ENCODE measurements around the gene AGPAT4. TPM values are rescaled to one million over a fixed set of nuclear protein-coding genes. Genes with fewer than 3 reads are reported as not detected.

Gene AGPAT4
- total RNA-seq, 4 donors from 2014 or later = 10.5 to 20.8 (median 12.6) TPM

- Histone ChIP-seq H3K9me3 (no peaks in the 10 kb centered on the region), H3K4me3 (no peak overlapping the region), H3K27me3 (no peaks in the 10 kb centered on the region), H3K36me3 (no peaks in the 10 kb centered on the region), H3K4me1 (peaks cover 0 to 5% (median 0%) of the 10 kb centered on the region in 4 donors), H3K27ac (no peak overlapping the region)
- TF ChIP-seq EP300 (IDR thresholded peaks at IDR 0.05) (no peak), CTCF (IDR thresholded peaks at IDR 0.05) (no peak), POLR2A (IDR thresholded peaks at IDR 0.05) (no peak)
- DNase-seq (ENCODE audit: low spot score in 2 of 2) = no peak
- 71 to 80% methylated on average over 4 of the region's 4 CpGs for WGBS, 2 donors
Observed at GRCh38 chr6:161199850-161200249, 74.0 kb downstream of the AGPAT4 start.

GRCh38 chr6:161198783-161199460, 74.9 kb downstream of the AGPAT4 start:
- H3K27me3 ChIP-seq = no peaks in the 10 kb centered on the region
- no peak overlapping the region for H3K4me3 ChIP-seq
- TF ChIP-seq EP300 (IDR thresholded peaks at IDR 0.05) (no peak), CTCF (IDR thresholded peaks at IDR 0.05) (no peak), POLR2A (IDR thresholded peaks at IDR 0.05) (no peak)
- H3K4me1 ChIP-seq = peaks cover 0 to 5% (median 0%) of the 10 kb centered on the region in 4 donors
- no peak for DNase-seq (ENCODE audit: low spot score in 2 of 2)
- no peaks in the 10 kb centered on the region for H3K9me3 ChIP-seq
- WGBS, 2 donors = 70 to 72% methylated on average over 9 of the region's 9 CpGs
- H3K27ac ChIP-seq = no peak overlapping the region
- no peaks in the 10 kb centered on the region for H3K36me3 ChIP-seq

GRCh38 chr6:161198176-161198575, 75.7 kb downstream of the AGPAT4 start:
- Histone ChIP-seq H3K4me1 (peaks cover 0 to 5% (median 0%) of the 10 kb centered on the region in 4 donors), H3K27ac (no peak overlapping the region), H3K4me3 (no peak overlapping the region), H3K9me3 (no peaks in the 10 kb centered on the region), H3K27me3 (no peaks in the 10 kb centered on the region), H3K36me3 (no peaks in the 10 kb centered on the region)
- TF ChIP-seq POLR2A (IDR thresholded peaks at IDR 0.05) (no peak), EP300 (IDR thresholded peaks at IDR 0.05) (no peak), CTCF (IDR thresholded peaks at IDR 0.05) (no peak)
- 48 to 62% methylated on average over 4 of the region's 4 CpGs for WGBS, 2 donors
- no peak for DNase-seq (ENCODE audit: low spot score in 2 of 2)

- Histone ChIP-seq H3K9me3 (peaks cover 0 to 3% (median 0%) of the 10 kb centered on the region in 4 donors), H3K27me3 (no peaks in the 10 kb centered on the region), H3K4me1 (peaks cover 0 to 5% (median 0%) of the 10 kb centered on the region in 4 donors), H3K4me3 (no peak overlapping the region), H3K27ac (no peak overlapping the region), H3K36me3 (no peaks in the 10 kb centered on the region)
- DNase-seq (ENCODE audit: low spot score in 2 of 2) = no peak
- WGBS, 2 donors = 91 to 96% methylated on average over 4 of the region's 4 CpGs
- TF ChIP-seq POLR2A (IDR thresholded peaks at IDR 0.05) = no peak
Observed at GRCh38 chr6:161195386-161195785, 78.5 kb downstream of the AGPAT4 start.

GRCh38 chr6:161194374-161194773, 79.5 kb downstream of the AGPAT4 start:
- Histone ChIP-seq H3K4me1 (peaks cover 0 to 5% (median 0%) of the 10 kb centered on the region in 4 donors), H3K27me3 (no peaks in the 10 kb centered on the region), H3K27ac (no peak overlapping the region), H3K9me3 (peaks cover 0 to 3% (median 0%) of the 10 kb centered on the region in 4 donors), H3K36me3 (peaks cover 0 to 1% (median 0%) of the 10 kb centered on the region in 3 donors), H3K4me3 (no peak overlapping the region)
- TF ChIP-seq CTCF (IDR thresholded peaks at IDR 0.05) = no peak
- no peak for TF ChIP-seq EP300 (IDR thresholded peaks at IDR 0.05)
- TF ChIP-seq POLR2A (IDR thresholded peaks at IDR 0.05) = no peak
- 96 to 98% methylated on average over 4 of the region's 4 CpGs for WGBS, 2 donors
- no peak for DNase-seq (ENCODE audit: low spot score in 2 of 2)
